Measurements from ENCODE around the gene CHD8. TPM values are rescaled to one million over a fixed set of nuclear protein-coding genes. Genes with fewer than 3 reads are reported as not detected.

CHD8 gene
- total RNA-seq, 3 donors from 2014 or later = 53.8 to 81.4 (median 72.4) TPM

- Histone ChIP-seq H3K4me3 (peak within 1 kb of the TSS; percentile 66 to 89 (median 80)), H3K27me3 (no peaks in the 10 kb centered on the region), H3K4me1 (peaks cover 0 to 16% of the 10 kb centered on the region in 2 donors), H3K9me3 (no peaks in the 10 kb centered on the region), H3K36me3 (no peaks in the 10 kb centered on the region), H3K27ac (peak within 1 kb of the TSS; percentile 90 to 96)
- intact Hi-C loops (cut with DNase I; ENCODE audit: low total_unique reads) = no loop called here
- TF ChIP-seq CTCF (IDR thresholded peaks at IDR 0.05) (peak; percentile 91 to 100 (median 100)), POLR2A (IDR thresholded peaks at IDR 0.05) (peak; percentile 87), POLR2AphosphoS5 (IDR thresholded peaks at IDR 0.05) (peak; percentile 94 to 99 (median 97))
- DNase-seq (ENCODE audit: low spot score in 2 of 2) = peak; percentile 93 to 97
These were observed 21.2 kb upstream of the CHD8 start, which contains the start of the genes RAB2B and TOX4 for GRCh38 chr14:21476925-21477681. Gene RAB2B (minus strand): TSS chr14:21476959. CDS start chr14:21476872, 87 bp downstream. Gene TOX4 (plus strand): TSS chr14:21477195. CDS start chr14:21477279, 84 bp downstream.

- H3K27ac ChIP-seq = peak overlapping the region; percentile 90 to 96
- DNase-seq (ENCODE audit: low spot score in 2 of 2) = peak in 1 of 2 donors; percentile 91
- TF ChIP-seq POLR2A (IDR thresholded peaks at IDR 0.05) (no peak), POLR2AphosphoS5 (IDR thresholded peaks at IDR 0.05) (no peak), CTCF (IDR thresholded peaks at IDR 0.05) (no peak)
These were observed 20.6 kb upstream of the CHD8 start for GRCh38 chr14:21476523-21476924.

GRCh38 chr14:21475767-21476522, 20.0 kb upstream of the CHD8 start:
- peak overlapping the region; percentile 66 to 89 (median 80) for H3K4me3 ChIP-seq
- no peaks in the 10 kb centered on the region for H3K9me3 ChIP-seq
- H3K27ac ChIP-seq = peak overlapping the region; percentile 90 to 96
- no peaks in the 10 kb centered on the region for H3K27me3 ChIP-seq
- no peak for TF ChIP-seq POLR2A (IDR thresholded peaks at IDR 0.05)
- TF ChIP-seq CTCF (IDR thresholded peaks at IDR 0.05) = peak in 1 of 3 donors; percentile 8
- no peak for DNase-seq (ENCODE audit: low spot score in 2 of 2)
- no peaks in the 10 kb centered on the region for H3K36me3 ChIP-seq
- intact Hi-C loops (cut with DNase I; ENCODE audit: low total_unique reads) = no loop called here
- peaks cover 0 to 16% of the 10 kb centered on the region in 2 donors for H3K4me1 ChIP-seq

More at GRCh38 chr14:21476523-21476924, 20.6 kb upstream of the CHD8 start:
- H3K36me3 ChIP-seq = no peaks in the 10 kb centered on the region
- peak overlapping the region; percentile 66 to 89 (median 80) for H3K4me3 ChIP-seq
- peaks cover 0 to 16% of the 10 kb centered on the region in 2 donors for H3K4me1 ChIP-seq
- intact Hi-C loops (cut with DNase I; ENCODE audit: low total_unique reads) = no loop called here
- H3K27me3 ChIP-seq = no peaks in the 10 kb centered on the region
- H3K9me3 ChIP-seq = no peaks in the 10 kb centered on the region

- intact Hi-C loops (cut with DNase I; ENCODE audit: low total_unique reads) = no loop called here
- Histone ChIP-seq H3K4me1 (no peaks in the 10 kb centered on the region), H3K27me3 (no peaks in the 10 kb centered on the region), H3K36me3 (no peaks in the 10 kb centered on the region), H3K9me3 (no peaks in the 10 kb centered on the region), H3K27ac (no peak overlapping the region), H3K4me3 (no peak overlapping the region)
- no peak for DNase-seq (ENCODE audit: low spot score in 2 of 2)
- no peak for TF ChIP-seq POLR2AphosphoS5 (IDR thresholded peaks at IDR 0.05)
- no peak for TF ChIP-seq POLR2A (IDR thresholded peaks at IDR 0.05)
- TF ChIP-seq CTCF (IDR thresholded peaks at IDR 0.05) = no peak
These were observed 11.7 kb upstream of the CHD8 start for GRCh38 chr14:21467616-21468015.

Measured in breast epithelium (tissue), 4 donors.